ENCODE data around the gene CHRNE. TPM values are rescaled to one million over a fixed set of nuclear protein-coding genes. Genes with fewer than 3 reads are reported as not detected.
"Not testable (repeated sequence)": the region's sequence is repeated elsewhere in the genome, so short reads cannot be mapped to it uniquely, and the experiment has no call there.

The CHRNE gene
- polyA plus RNA-seq, 4 donors = 1.4 to 2.0 (median 1.7) TPM

- DNase-seq (ENCODE audit: low read depth in 4 of 4, low spot score in 3 of 4) = no peak
Observed at GRCh38 chr17:4908301-4908700, 5.4 kb upstream of the CHRNE start.

GRCh38 chr17:4906642-4907041, 3.7 kb upstream of the CHRNE start:
- DNase-seq (ENCODE audit: low read depth in 4 of 4, low spot score in 3 of 4) = not testable (repeated sequence)

GRCh38 chr17:4902540-4902939, 358 bp downstream of the CHRNE start:
- DNase-seq (ENCODE audit: low read depth in 4 of 4, low spot score in 3 of 4) = no peak

DNA sequence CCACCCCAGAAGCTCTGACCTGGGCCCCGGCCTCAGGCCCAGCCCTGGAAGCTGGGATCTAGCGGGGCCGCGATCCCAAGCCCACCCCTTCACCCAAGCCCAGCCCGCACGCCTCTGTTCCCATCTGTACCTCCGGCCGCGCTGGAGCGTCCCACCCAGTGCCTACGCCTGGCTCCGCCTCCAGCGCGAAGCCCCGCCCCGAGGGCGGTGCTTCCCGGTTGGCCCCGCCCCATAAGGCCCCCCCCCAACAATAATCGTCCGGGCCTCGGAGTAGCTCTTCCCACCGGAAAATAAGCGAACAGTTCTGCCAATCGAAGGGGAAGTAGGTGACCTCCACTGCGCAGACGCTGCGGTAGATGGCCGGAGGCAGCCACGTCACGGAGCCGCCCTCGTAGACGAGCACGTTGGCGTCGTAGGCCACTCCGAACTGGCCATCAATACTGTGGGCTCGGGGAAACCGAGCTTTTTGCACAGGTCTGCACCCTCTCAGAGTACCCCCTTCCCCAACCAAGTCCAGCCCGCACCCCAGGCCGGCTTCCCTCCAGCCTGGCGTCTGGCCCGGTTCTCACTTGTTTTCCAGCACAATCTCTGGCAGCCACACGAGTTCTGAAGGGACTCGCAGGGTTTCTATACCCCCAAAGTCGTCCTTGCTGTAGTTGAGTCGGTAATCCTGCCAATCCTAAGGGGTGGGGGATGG, 1.1 kb downstream of the CHRNE start:
- DNase-seq (ENCODE audit: low read depth in 4 of 4, low spot score in 3 of 4) = no peak

GRCh38 chr17:4901108-4901647, 1.7 kb downstream of the CHRNE start:
- no peak for DNase-seq (ENCODE audit: low read depth in 4 of 4, low spot score in 3 of 4)

DNA sequence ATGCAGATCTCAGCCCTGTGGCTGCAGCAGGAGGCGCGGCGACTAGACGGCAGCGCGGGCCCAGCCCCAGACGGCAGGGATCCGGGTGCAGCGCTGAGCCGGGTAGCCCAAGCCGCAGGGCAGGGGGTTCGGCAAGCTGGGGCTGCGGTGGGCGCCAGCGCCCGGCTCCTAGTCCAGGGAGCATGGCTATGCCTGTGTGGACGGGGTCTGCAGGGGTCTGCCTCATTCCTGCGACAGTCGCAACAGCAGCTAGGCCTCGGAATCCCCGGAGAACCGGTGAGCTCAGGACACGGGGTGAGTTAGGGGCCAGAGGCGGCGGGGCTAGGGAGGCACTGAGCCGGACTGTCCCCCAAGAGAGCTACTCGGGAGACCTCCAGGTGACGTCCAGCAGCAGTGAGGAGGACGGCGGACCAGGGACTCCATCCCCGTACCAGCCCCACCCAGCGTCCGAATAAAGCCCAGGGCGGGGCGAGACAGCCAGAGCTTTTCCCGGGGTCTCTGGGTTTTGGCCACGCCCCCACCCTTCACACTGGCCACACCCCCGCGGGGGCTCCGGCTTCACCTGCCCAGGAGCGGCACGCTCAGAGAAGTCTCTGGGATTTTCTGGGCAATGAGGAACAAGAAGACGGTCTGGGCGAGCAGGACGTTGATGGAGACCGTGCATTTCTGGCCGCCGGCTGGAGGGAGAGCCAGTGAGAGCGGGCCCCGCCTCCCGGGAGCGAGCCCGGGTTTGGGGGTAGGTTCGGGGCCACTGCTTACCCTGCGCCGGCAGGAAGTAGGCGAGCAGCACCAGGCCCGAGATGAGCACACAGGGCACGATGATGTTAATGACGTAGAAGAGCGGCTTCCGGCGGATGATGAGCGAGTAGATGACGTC, 2.4 kb downstream of the CHRNE start:
- DNase-seq (ENCODE audit: low read depth in 4 of 4, low spot score in 3 of 4) = no peak

DNA sequence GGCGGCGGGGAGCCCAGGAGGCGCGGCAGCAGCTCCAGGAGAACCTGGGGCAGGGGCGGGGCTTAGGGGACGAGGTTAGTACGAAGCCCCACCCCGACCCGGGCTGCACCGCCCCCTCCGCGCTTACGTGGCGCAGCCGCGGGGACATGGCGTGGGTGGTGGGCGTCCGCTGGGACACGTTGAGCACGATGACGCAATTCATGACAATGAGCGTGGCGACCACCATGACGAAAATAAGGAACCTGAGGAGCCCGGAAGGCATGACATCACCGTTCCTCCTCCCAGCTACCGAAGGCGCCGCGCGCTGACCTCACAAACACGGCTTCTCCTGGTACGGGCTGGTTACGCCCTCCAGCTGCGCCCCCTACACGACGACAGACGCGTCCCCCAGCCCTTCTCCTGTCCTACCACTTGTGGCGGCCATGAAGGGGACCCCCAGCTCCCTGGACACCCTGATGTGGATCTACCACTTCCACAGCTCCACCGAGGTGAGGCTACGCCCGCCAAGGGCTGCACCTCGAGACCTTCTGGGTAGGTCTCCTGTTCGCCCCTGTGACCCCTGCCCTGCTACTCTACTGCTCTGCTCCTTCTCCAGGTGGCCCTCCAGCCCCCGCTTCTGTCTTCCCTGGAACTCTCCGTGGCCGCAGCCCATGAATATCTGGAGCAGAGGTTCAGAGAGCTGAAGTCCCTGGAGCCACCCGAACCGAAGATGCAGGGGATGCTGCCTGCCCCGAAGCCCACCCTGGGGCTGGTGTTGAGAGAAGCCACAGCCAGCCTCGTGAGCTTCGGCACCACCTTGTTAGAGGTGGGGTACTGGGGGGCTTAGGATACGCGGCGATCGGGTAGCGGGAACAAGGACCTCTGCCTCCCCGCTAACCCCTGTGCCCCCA, 3.3 kb downstream of the CHRNE start, which contains the start of gene C17orf107:
TSS of gene C17orf107 (plus strand) at position 196 of the 890 bp plus-strand sequence. CDS start at position 423, 227 bp downstream.
- peak in 2 of 4 donors; percentile 48 to 62 for DNase-seq (ENCODE audit: low read depth in 4 of 4, low spot score in 3 of 4)

DNA sequence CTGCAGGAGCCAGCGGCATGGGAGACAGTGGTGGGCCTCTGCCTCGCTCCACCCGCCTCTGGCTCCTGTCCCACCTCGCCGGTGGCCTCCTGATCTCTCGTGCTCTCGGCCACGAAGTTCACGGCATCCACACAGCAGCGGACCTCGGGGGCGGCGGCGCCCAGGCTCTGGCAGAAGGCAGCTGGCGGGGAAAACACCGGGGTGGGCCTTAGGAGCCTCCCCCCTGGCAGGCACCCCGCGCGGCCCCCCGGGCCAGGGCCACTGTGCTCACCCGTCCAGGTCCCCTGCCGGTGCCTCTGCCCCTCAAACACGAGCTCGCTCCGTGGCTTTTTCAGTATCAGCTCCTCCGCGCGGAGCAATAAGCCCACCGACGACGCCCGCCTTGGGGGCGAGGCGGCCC, 4.0 kb downstream of the CHRNE start:
- no peak for DNase-seq (ENCODE audit: low read depth in 4 of 4, low spot score in 3 of 4)

- no peak for DNase-seq (ENCODE audit: low read depth in 4 of 4, low spot score in 3 of 4)
Observed at GRCh38 chr17:4898351-4898750, 4.5 kb downstream of the CHRNE start.

DNA sequence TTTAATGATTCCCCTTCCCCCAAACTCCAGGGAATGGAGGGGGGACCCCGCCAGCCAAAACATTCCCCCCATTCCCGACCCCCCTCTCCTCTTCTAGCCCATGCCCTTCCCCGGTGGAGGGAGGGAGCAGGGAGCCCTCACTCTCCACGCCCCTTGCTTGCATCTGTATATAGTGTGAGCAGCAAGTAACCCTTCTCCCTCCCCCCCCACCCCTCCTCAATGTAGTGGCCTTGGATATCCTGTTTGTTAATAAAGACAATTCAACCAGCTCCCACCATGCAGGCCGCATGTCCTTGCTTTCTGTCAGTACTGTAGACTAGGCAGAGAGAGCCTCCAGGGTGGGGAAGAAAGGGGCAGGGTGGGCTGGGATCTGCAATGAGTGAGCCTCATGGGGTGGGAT, 5.1 kb downstream of the CHRNE start:
- no peak for DNase-seq (ENCODE audit: low read depth in 4 of 4, low spot score in 3 of 4)

DNA sequence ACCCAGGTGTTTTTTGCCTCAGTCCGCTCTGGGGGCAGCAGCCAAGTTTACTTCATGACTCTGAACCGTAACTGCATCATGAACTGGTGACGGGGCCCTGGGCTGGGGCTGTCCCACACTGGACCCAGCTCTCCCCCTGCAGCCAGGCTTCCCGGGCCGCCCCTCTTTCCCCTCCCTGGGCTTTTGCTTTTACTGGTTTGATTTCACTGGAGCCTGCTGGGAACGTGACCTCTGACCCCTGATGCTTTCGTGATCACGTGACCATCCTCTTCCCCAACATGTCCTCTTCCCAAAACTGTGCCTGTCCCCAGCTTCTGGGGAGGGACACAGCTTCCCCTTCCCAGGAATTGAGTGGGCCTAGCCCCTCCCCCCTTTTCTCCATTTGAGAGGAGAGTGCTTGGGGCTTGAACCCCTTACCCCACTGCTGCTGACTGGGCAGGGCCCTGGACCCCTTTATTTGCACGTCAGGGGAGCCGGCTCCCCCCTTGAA, 5.7 kb downstream of the CHRNE start:
- no peak for DNase-seq (ENCODE audit: low read depth in 4 of 4, low spot score in 3 of 4)

DNA sequence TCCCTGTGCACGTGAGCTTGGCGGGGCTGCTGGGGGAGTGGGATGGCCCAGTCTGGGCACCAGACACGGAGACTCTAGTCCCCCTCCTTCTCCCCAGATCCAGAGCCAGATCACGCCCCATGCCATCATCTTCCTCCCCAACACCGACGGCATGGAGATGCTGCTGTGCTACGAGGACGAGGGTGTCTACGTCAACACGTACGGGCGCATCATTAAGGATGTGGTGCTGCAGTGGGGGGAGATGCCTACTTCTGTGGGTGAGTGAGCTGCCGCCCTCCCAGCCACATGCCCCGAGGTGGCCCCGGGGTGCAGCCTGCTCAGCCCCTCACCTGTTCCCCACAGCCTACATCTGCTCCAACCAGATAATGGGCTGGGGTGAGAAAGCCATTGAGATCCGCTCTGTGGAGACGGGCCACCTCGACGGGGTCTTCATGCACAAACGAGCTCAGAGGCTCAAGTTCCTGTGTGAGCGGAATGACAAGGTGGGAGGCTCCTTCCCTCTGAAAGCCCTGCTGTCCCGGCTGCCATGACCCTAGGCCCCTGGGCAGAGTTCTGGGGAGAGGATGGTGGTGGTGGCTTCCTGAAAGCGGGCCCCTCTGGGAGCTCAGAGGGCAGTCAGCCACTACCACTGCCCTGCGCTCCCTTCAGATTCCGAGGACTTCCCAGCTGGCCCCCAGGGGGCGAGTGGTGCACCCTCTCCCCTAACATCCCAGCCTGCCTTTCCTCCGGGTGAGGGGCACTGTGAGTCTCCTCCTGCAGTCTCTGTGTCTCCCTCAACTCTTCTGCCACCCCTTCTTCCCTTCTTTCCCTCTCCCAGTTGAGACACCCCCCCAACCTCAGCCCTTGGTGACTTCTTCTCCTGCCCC, 6.3 kb downstream of the CHRNE start:
- DNase-seq (ENCODE audit: low read depth in 4 of 4, low spot score in 3 of 4) = no peak

GRCh38 chr17:4895657-4896331, 7.1 kb downstream of the CHRNE start:
- DNase-seq (ENCODE audit: low read depth in 4 of 4, low spot score in 3 of 4) = no peak

GRCh38 chr17:4895121-4895520, 7.8 kb downstream of the CHRNE start:
- no peak for DNase-seq (ENCODE audit: low read depth in 4 of 4, low spot score in 3 of 4)

GRCh38 chr17:4893721-4894560, 9.0 kb downstream of the CHRNE start:
- DNase-seq (ENCODE audit: low read depth in 4 of 4, low spot score in 3 of 4) = no peak

GRCh38 chr17:4893272-4893671, 9.6 kb downstream of the CHRNE start:
- DNase-seq (ENCODE audit: low read depth in 4 of 4, low spot score in 3 of 4) = no peak

- DNase-seq (ENCODE audit: low read depth in 4 of 4, low spot score in 3 of 4) = no peak
Observed at GRCh38 chr17:4892499-4893221, 10.2 kb downstream of the CHRNE start.

Measured in left renal pelvis (tissue), 4 donors.